Mammary epithelial cell (primary cell): ENCODE measurements around the gene METTL25B.

Experiments used
- CTCF ChIP-seq, 2 donors: IDR thresholded peaks in 1 of 2; conservative IDR thresholded peaks in 1 of 2; 2 replicates each; pipeline ENCODE4 v1.5.1; 2011 to 2012; ENCODE audit warnings: inconsistent platforms in 2 of 2, low read length in 2 of 2, mild to moderate bottlenecking in 2 of 2, control low read depth in 1 of 2, low read depth in 1 of 2; ENCODE audit not compliant: insufficient read depth in 1 of 2; ENCODE audit errors: extremely low read depth in 1 of 2
- EZH2 ChIP-seq: IDR thresholded peaks from 2 replicates; pipeline ENCODE4 v1.6.1; 2012; ENCODE audit warnings: low read length, inconsistent platforms, borderline replicate concordance

GRCh38 chr1:156693848-156694689 lies 34.2 kb upstream of the METTL25B start:
- no peak for TF ChIP-seq CTCF (conservative IDR thresholded peaks at IDR 0.05 in 1 of 2, IDR thresholded peaks at IDR 0.05 in 1 of 2; ENCODE audit: extremely low read depth in 1 of 2, insufficient read depth in 1 of 2, low read depth in 1 of 2, low read length in 2 of 2)
- TF ChIP-seq EZH2 = no peak
